HL-60/S4 treated with retinoic acid at 250 ng/mL for 4 days and 3 days (cell line): ENCODE measurements around the gene CTIF.

ENCODE experiments used
- in situ Hi-C: fragments of 300-500 bp; cut with MboI; formaldehyde crosslinking; loops from 2 replicates; pipeline ENCODE4 v1.7.0; 2022; ENCODE audit warnings: low sequenced_read_pairs

The CTIF gene

DNA sequence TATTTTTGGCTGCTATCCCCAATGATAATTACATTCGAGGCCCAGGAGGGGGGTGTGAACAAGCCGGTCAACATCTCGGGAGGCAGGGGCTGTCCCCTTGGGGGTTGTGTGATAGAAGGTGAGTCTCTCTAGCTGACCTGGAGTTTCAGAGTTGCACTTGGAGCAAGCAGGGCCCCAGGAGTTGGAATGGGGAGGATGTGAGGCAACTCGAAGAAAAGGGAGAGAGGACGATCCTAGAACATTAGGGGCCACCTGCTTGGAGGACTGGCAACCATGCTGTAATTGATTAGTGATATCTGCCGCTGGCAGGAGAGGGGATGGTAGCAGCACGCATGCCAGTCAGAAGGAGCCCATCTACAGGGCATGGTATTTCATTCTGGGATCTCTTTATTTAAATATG is 122.6 kb downstream of the CTIF start:
- in situ Hi-C loops: loop anchor here (25.0 kb wide), 1 partner anchor 174 kb away; no protein-coding TSS in a partner anchor

DNA sequence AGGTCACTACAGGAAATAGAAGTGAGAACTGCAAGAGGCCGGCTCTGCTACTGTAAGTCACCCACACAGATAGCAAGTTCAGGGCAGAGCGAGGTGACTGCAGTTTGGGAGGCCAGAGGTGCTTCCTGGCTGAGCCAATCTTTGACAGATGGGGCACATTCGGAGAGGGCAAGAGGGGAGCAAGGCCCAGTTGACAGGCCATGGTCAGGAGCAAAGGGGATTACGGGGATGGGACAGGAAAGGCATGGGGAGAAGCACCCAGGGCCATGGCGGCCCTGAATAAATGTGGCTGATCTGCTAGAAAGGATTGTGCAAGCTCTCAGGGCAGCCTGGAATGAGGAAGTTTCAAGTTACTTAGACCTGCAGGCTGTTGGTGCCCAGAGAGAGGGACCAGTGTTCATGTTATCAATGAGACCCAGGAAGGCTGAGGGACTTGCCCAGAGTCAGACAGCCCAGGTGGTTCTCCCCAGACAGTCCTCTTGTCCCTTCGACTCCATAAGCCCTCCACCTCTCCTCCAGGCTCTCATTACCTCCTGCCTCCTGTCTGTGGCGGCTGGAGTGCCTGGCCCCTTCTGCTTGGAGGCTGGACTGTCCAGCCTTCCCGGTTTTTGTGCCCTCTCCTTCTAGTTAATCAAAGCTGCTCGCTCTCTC is 123.3 kb downstream of the CTIF start:
- in situ Hi-C loops: loop anchor here (25.0 kb wide), 1 partner anchor 175 kb away; no protein-coding TSS in a partner anchor

DNA sequence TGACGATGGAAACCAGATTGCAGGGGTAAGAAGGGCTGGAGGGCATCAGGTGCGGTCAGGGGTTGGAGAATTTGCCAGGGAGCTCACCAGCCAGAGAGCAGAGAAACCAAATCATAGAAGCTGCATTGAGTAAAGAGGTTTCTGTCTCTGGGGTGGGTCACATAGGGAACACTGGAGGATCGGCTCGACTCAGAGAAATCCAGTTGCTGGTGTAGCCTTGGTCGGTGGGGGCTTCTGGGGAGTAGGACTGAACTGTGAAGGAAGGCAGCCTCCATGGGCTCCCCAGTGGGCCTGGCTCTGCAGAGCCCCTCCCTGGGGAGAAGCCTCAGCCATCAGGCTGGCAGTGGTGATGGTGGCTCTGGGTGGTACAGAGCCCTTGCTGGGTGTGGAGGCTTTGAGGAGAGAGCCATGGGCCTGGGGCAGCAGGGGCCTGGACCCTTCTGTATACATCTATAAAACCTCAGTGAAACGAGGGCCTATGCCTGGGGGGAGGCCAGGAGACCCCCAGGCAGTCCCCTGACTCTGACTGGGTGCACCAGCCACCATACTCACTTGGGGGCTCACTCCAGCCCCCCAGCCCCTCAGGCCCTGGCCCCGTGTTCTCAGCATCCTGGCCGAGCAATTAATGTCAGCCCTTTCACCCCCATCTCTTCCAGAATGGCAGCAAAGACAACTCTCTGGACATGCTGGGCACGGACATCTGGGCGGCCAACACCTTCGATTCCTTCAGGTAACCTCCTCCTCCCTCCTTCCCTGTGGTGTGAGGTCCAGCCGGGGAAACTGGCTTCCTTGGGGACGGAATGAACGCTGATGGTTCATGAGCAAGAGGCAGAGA is 124.5 kb downstream of the CTIF start:
- in situ Hi-C loops: loop anchor here (25.0 kb wide), 1 partner anchor 176 kb away; no protein-coding TSS in a partner anchor

DNA sequence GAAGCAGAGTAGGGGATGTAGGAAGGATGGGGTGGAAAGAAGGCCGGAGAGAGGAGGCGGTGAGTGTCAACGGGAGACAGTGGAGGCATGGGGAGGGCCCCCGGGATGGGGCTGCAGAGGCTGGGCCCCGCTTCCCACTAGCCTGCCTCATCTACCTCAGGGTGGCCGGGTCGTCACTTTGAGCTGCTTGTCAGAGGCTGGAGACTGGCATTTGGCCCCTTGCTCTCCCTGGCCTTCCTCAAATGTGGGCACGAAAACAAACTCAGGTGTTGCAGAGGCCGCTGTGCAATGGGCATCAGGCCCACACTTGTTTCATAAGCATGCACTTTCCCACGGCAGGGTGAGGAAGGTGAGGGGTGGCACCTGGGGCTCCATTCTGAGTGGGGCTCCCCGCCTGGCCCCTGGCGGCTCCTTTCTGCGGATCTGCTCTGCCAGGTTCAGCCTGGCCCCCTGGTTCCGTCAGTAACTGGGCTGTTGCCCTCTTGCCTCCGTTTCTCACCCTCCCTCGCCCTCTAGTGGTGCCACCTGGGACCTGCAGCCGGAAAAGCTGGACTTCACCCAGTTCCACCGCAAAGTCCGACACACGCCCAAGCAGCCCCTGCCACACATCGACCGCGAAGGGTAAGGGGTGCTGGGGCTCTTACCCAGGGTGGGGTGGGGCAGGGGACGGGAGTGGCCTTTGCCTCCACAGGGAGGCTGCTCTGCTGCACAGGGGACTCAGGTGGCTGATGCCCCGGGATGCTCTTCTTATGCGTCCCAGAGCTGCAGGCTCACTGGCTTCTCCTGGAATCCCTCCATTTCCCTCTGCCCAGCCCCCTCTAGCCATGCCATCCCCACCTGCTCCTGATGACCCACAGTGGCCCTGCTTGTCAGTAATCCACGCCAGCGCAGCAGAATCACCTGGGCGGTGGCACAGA is 125.4 kb downstream of the CTIF start:
- in situ Hi-C loops: loop anchor here (25.0 kb wide), 1 partner anchor 177 kb away; no protein-coding TSS in a partner anchor

DNA sequence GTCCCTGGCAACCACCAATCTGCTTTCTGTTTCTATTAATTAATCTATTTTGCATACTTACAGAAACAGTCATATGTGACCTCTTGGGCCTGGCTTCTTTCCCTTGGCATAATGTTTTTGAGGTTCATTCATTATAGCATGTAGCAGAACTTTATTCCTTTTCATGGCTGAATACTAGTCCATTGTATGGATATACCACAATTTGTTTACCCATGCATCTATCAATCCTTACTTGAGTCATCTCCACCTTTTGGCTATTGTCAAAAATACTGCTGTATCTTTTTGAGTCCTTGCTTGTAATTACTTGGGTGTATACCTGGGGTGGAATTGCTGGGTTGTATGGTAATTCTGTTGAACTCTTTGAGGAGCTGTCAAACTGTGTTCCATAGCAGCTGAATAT is 126.8 kb downstream of the CTIF start:
- in situ Hi-C loops: loop anchor here (25.0 kb wide), 1 partner anchor 178 kb away; no protein-coding TSS in a partner anchor

DNA sequence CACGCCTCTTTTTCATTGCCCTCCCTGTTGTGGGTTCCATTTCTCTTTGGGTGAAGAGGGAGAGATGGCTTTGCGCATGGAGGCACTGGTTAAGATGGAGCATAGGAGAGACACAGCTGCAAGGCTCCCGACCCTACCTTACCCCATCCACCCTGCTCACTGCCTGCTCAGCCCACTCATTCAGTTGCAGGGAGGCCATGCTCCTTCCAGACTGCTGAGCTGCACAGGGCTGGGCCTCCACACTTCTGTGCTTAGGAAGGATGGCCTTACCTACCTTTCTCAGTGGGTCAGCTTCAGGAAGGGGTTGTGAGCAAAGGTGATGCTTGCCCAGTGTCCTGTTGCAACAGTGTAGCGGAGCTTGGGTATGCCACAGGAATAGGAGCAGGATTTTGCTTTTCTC is 127.8 kb downstream of the CTIF start:
- in situ Hi-C loops: loop anchor here (25.0 kb wide), 1 partner anchor 179 kb away; no protein-coding TSS in a partner anchor

DNA sequence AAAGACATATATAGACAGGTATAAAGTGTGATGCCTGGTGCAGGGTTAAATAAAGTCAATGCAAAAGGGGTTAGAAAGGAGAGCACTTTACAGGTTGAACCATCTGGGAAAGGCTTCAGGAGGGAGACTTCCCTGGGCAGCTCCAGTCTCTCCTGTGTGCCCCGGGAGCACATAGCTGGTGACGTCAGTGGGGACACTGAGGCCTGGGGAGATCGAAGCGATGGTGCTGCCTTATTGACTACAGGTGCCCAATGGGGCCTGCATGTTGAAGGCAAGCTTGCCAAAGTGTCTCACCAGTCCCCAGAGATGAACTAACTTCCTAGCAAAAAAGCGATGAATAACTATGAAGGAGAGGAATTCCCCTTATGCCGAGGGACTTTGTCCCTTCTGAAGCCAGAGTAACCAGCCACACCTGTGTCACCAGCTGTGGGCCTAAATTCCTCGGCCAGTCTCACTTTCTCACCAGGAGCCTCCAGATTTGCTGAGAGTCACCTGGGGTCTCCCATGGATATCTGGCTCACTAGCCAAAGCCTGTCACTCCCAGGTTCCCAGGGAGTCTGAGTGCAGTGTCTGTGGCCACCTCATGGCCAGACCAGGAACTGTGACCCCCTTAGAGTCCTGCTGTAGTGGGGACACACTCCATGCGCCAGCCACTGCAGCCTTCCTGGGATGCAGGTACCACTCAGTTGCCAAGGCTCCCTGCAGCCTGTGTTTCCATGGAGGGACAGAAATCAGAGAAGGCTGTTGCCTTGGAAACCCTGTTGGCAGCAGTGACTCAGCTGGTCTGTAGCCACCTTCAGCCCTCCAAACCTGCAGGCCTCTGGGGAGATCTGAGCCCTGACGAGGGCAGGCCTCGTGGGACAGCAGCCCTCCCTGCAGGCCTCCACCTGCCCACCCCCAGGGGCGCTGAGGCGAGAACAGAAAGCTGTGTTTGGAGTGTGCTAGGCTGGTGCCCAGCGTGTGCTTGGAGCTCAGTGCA is 128.7 kb downstream of the CTIF start:
- in situ Hi-C loops: loop anchor here (25.0 kb wide), 1 partner anchor 180 kb away; no protein-coding TSS in a partner anchor

DNA sequence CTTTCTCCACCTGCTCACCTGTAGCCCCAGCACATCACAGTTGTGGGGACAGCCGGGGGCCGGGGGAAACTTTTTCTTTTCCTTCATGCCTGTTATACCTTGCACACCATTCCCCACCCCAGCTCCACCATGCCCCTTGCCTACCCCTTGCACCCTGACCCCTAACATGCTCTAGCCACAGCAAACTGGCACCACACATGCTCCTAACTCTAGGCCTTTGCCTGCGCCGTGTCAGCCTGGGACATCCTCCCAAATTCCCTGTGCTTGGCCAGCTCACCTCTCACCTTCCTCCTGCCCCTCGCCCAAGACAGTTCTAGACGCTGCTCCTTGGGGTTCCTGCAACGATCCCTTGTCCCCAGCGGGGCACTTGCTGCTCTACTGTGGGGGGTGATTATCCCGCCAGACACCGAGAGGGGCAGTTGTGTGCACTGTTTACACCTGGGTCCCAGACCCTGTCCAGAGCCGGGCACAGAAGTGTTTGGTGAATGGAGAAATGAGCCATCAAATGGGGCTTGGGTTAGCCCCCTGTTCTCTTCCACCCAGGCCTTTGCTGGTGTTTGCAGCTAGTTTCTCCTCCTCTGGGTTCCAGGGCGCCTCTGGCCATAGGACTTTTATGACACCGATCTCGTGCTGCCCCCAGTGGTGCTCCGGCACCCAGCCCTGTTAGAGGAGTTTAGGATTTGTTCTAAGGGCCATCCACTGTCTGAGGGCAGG is 129.8 kb downstream of the CTIF start:
- in situ Hi-C loops: loop anchor here (25.0 kb wide), 1 partner anchor 181 kb away; no protein-coding TSS in a partner anchor

DNA sequence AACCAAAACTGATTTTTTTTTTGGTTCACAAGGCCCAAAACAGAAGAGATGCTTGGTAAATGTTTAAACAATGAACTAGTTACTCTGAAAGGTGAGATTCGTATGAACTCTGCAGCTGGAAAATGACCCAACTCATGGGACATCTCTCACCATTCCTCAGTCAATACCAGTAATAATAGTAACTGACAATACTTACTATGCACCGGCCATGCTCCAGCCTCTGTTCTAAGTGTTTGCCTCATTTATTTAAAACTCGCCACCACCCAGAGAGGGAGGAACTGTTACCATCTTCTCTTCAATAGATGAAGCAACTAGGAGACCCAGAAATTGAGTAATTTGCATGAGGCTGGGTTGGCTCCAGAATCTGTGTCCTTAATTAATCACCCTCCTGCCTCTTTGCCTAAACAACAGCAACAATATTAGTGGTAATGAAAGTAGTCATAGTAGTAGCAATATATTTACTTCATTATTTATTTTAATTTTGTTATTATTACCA is 130.4 kb downstream of the CTIF start:
- in situ Hi-C loops: loop anchor here (25.0 kb wide), 1 partner anchor 182 kb away; no protein-coding TSS in a partner anchor

DNA sequence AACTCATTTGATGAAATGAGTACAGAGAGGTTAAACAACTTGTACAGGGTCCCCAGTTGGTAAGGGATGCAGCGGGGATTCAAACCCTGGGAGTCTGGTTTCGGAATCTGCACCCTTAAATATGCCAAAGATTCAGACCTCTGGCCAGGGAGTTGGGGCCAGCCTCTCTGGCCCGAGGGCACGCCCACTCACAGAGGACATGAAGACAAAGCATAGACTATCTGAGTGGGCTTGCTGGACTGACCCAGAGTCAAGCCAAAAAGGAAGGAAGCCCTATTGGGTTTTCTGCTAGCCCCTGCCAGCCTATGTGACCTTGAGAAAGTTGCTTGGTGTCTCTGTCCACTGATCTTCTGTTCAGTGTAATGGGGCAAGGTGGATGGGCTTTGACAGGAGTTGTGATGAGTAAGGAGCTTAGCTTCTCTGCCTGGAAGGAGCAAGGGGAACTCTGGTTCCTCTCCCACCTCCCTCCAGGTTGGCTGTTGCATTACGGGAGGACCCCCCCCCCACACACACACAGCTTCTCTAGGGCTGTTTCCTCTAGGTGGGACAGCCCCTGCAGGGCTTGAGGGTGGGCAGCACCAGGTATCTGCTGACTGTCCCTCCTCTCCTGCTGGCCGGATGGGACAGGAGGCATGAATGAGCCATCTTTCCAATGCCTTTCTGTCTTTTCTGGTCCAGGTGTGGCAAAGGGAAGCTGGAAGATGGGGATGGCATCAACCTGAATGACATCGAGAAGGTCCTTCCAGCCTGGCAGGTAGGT is 131.3 kb downstream of the CTIF start:
- in situ Hi-C loops: loop anchor here (25.0 kb wide), 1 partner anchor 183 kb away; no protein-coding TSS in a partner anchor

DNA sequence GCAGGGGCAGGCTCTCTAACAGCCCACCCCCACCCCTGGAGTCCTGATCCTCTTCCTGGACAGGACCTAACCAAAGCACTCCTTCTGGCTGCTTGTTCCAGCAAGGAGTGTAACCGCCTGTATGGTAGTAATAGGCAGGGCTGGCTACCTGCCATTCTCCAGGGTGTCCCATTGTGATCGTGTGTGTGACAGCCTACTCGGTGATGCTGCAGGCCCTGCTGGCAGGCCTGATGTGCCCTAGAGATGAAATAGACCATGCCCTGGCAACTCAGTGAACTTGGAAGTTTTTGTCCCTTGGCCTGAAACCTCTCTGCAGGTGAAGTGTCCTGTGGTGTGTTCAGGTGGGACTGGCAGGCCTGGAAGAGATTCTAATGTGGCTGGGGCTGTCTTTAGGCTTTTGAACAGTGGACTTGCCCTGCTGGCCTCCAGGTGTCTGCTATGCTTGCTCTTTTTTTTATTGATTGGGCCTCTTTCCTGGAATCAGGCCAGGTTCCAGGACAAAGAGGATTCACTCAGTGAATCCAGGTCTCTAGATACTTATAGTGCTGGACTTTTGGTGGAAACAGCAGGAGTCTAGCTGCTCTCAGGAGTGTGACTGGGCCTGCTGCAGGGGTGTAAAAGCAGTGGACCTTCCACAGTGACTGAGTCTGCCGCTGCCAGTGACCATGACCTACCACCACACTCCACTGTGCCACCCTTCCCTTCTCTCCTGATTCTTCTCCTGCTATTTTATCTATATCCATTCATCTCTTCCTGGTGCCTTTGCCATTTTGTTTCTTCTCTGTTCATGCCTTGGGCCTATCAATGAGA is 132.1 kb downstream of the CTIF start:
- in situ Hi-C loops: loop anchor here (25.0 kb wide), 1 partner anchor 184 kb away; no protein-coding TSS in a partner anchor

DNA sequence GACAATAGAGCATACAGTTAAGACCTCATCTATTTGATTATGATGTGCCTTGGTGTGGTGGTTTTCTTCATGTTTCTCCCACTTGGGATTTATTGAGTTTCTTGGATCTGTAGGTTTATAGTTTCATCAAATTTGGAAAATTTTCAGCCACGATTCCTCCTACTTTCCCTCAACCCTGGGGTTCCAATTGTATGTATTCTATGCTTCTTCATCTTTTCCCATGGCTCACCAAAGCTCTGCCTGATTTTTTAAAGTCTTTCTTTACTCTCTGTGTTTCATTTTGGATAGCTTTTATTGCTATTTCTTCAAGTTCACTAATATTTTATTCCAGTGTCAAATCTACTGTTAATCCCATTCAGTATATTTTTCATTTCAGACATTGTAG is 132.7 kb downstream of the CTIF start:
- in situ Hi-C loops: loop anchor here (25.0 kb wide), 1 partner anchor 184 kb away; no protein-coding TSS in a partner anchor

DNA sequence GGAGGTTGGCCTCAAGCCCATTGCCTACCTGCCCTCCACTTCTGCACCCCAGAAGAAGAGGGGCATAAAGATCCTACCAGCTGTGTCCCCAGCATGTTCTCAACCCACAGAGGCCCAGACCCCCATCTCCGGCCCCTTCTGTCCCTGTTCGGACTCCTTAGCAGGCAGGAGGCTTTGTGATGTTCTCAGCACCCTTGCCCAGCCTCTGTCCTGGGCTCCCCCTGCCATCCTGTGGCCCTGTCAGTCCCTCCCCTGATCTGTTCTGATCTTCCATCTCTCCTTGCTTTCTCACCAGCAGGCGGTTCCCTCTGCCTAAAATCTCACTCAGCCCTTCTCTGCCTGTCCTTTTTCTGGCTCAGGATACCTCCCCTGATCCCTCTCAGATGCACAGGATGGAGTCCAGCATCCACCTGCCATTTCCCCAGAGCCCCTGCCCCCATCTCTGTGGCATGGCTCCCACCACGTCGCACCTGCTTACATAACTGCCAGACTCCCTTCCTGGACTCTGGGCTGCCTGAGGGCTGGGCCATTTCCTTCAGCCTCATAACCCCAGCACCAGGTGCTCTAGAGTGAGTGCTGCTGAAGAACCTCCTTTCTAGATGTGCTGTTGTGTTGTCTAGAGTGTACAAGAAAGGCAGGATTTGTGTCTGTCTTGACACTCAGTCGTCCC is 134.0 kb downstream of the CTIF start:
- in situ Hi-C loops: loop anchor here (25.0 kb wide), 1 partner anchor 186 kb away; no protein-coding TSS in a partner anchor

DNA sequence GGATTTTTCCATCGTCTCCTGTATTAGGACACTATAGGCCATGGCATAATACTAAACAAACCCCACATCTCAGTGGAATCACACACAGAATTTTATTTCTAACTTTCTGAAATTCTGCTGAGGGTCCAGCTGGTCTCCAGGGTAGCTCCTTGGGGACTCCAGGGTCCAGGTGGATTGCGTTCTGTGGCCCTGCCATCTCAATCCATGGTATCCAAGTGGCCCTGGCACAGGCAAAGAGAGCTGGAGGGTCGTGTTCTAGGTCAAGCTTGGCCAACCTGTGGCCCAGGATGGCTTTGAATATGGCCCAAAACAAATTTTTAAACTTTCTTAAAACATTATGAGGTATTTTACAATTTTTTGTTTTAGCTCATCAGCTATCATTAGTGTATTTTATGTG is 134.6 kb downstream of the CTIF start:
- in situ Hi-C loops: loop anchor here (25.0 kb wide), 1 partner anchor 186 kb away; no protein-coding TSS in a partner anchor

DNA sequence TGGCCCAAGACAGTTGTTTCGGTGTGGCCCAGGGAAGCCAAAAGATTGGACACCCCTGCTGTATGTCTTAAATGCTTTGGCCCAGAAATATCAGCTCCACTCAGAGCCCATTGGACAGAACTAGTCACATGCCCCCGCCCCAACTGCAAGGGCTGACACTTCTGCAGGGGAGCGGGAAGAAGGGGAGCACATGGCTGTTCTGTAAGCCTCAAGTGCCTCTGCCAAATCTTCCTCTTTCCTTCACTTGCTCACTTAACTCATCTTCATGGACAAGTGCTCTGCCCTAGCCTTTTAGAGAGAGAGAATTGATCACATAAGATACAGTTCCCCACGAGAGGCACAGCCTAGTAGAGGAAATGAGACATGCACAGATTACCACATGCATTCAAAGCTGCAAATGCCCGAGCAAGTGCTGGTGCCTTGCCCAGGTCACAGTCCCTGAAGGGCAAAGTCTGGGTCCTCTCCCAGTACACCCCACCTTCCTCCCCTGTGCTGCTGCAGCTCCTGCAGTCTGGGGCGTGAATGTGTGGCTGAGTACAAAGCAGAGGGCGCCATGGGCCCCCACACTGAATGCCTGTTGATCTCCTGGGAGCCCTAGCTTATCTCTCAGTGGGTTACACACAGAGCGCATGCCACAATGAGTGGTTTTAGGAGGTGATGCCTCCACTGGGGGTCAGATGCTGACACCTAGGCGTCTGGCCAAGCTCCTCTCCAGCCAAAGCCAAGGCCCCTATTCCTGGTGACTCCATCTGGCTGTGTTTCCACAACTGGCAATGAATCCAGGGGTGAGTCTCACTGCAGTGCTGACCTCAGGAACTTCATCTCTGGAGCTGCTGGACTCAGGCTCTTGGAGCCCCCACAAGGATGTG is 135.3 kb downstream of the CTIF start:
- in situ Hi-C loops: loop anchor here (25.0 kb wide), 1 partner anchor 187 kb away; no protein-coding TSS in a partner anchor
